ENCODE data around the gene MAP1B. TPM values are rescaled to one million over a fixed set of nuclear protein-coding genes. Genes with fewer than 3 reads are reported as not detected.

MAP1B gene
- total and polyA plus RNA-seq, 9 of the 15 experiments (the other 6 are each of a cell fraction or from before 2014, with no cell fraction given): 5.2 to 66.1 (median 17.3) TPM

- TF ChIP-seq HDAC8 (tag; IDR thresholded peaks at IDR 0.05) (no peak), TSHZ1 (CRISPR knock-in tag; IDR thresholded peaks at IDR 0.05) (no peak), ZZZ3 (IDR thresholded peaks at IDR 0.05) (no peak), ZNF174 (CRISPR knock-in tag; IDR thresholded peaks at IDR 0.05) (no peak)
Measured at GRCh38 chr5:72117307-72117706, 10.0 kb downstream of the MAP1B start (continued).

- H3K36me3 ChIP-seq (ENCODE audit: control insufficient read depth, insufficient read depth, low read length): peaks cover 51% of the 10 kb centered on the region
- 83% methylated on average over 12 of the region's 12 CpGs for WGBS (ENCODE audit: insufficient coverage, low coverage, missing lambda C conversion rate)
- H3K4me1 ChIP-seq (replicated peaks in 1 of 2; ENCODE audit: control insufficient read depth in 2 of 2, insufficient read depth in 2 of 2, low read length in 2 of 2): peaks cover 0 to 3% of the 10 kb centered on the region in 2 experiments; a peak in 1 of 5 replicates
- H4K20me1 ChIP-seq (replicated peaks; ENCODE audit: control insufficient read depth, insufficient read depth, low read length): 0 out of 2 replicates have a peak, but pooled peaks cover 6% of the 10 kb centered on the region
- intact Hi-C loops (cut with micrococcal nuclease): no loop called here
- H2AFZ ChIP-seq (ENCODE audit: low read depth, low read length): no peak overlapping the region
- H3K79me2 ChIP-seq (ENCODE audit: control insufficient read depth, insufficient read depth, low read length): no peaks in the 10 kb centered on the region
- CTCF ChIA-PET (ENCODE audit: low intra/inter-chr PET ratio): no interaction called here
- H3K27ac ChIP-seq (ENCODE audit: extremely low read depth, low read depth, low read length): no peak overlapping the region
- POLR2A ChIA-PET: interaction anchor here (0.8 to 1.0 kb wide), 2 partner anchors 13 to 34 kb away, joined by 3 read pairs; no protein-coding TSS in a partner anchor
- FAIRE-seq (no peak), DNase-seq (ENCODE audit: extremely low read depth in 1 of 4, low spot score in 3 of 4) (no peak), ATAC-seq (no peak)
- H3K27me3 ChIP-seq (ENCODE audit: control insufficient read depth in 2 of 2, insufficient read depth in 2 of 2, low read length in 2 of 2): no peaks in the 10 kb centered on the region
- H3K4me3 ChIP-seq: no peak overlapping the region
- H3K9me3 ChIP-seq (replicated peaks; ENCODE audit: control insufficient read depth, insufficient read depth, low read depth, low read length): no peaks in the 10 kb centered on the region
- TF ChIP-seq AFF1 (IDR thresholded peaks at IDR 0.05; ENCODE audit: low read depth in 1 of 2, partially characterized antibody in 2 of 2): no peak
- no peak for TF ChIP-seq NKRF (IDR thresholded peaks at IDR 0.05; ENCODE audit: borderline replicate concordance)
- TF ChIP-seq ZNF76 (CRISPR knock-in tag; IDR thresholded peaks at IDR 0.05; ENCODE audit: borderline replicate concordance): no peak
- TF ChIP-seq ETV5 (CRISPR knock-in tag; IDR thresholded peaks at IDR 0.05; ENCODE audit: low read depth): no peak
- in situ Hi-C loops (cut with MboI): no loop called here
- H3K9me1 ChIP-seq (ENCODE audit: control insufficient read depth, insufficient read depth, low read length): no peaks in the 10 kb centered on the region
- H3K4me2 ChIP-seq (ENCODE audit: insufficient read depth, low read length): no peak overlapping the region
- H3K9ac ChIP-seq (ENCODE audit: insufficient read depth in 1 of 2, low read depth in 2 of 2, low read length in 2 of 2): no peak overlapping the region
- no TSS peak for BruUV-seq (replicated peaks)
Measured at GRCh38 chr5:72121052-72121779, 13.9 kb downstream of the MAP1B start.

Data from K562 (cell line).